GM12891 (cell line): ENCODE measurements around the gene KBTBD2.

ENCODE experiments used
- POLR2A ChIP-seq: IDR thresholded peaks from 2 replicates; pipeline ENCODE4 v1.6.1; 2011; ENCODE audit warnings: low read depth, low read length, control low read depth
- TAF1 ChIP-seq: IDR thresholded peaks from 2 replicates; pipeline ENCODE4 v1.6.1; 2011; ENCODE audit warnings: low read depth, low read length, control low read depth

- TF ChIP-seq TAF1 (no peak), POLR2A (no peak; the same call in 1 of the 2 replicates)
Measured at GRCh38 chr7:32890010-32890792, 1.4 kb downstream of the KBTBD2 start.
